Inflammatory macrophage treated with lipopolysaccharide for 4 hours (primary cell): ENCODE data around the gene MINDY4.

ENCODE experiments used
- DNase-seq: peaks from one replicate; pipeline ENCODE4 v3.0.0-alpha.2; 2020

Gene MINDY4

DNA sequence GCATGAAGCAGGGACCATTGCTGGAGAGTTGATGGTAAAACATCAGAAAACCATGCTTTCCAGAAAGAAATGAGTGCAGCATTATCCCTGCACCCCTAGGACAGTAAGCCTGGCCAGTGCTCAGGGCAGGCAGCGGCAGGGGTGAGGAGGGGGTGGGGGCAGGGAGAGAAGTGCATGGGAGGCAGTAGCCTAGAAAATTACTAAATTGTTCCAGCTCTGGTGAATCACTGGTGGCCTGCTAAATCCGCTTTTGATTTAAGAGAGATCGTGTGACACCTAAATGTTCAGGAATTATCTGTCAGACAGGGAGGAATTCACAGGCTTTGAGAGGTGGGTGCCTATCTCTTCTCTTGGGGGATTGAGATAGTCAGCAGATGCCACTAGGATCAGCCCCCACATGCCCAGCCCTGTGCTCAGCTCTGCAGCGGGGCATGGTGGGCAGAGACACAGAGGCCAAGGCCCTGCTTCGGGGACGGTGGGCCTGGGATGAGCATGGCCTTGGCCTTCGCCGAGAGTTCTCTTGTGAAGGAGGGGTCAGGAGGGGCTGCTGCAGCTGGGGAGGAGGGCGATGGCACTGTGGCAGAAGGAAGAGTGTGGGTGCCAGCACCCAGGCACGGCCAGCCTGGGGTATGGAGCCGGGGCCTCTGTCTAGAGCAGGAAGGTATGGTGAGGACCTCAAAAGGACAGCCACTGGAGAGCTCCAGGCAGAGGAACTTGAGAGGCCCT is 135.5 kb downstream of the MINDY4 start:
- no peak for DNase-seq

DNA sequence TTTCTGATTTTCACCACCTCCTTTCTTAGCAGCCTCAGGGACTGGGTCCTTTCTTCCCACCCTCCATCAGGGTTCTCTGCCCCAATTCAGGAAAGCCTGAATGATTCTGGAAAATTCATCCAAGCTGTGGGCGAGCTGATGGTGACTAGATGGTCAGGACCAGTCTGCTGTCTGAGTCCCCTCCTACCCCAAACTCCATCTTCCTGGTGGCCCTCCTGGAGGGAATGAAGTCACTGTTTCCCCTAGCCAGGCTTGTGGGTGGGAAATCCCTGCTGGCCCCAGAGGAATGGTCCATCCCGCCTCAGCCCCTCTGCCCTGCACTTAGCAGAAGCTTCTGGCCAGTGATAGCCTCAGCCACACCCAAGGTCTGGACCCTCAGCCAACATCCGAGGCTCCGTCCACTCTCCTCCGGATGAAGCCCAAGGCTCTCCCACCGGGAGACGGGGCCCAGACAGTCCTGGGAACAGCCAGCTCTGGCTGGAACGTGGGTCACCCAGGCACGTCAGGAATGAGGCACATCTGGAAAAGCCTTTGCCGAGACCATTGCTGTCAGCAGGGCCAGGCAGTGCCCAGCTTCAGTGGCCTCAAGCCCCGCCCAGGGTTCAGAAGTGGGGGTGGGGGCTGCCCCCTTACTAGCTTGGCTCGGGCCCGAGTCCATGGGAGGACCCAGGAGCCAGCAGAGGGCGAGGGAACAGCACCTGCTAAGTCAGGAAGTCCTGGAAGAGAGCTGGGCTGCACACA is 136.5 kb downstream of the MINDY4 start:
- no peak for DNase-seq

DNA sequence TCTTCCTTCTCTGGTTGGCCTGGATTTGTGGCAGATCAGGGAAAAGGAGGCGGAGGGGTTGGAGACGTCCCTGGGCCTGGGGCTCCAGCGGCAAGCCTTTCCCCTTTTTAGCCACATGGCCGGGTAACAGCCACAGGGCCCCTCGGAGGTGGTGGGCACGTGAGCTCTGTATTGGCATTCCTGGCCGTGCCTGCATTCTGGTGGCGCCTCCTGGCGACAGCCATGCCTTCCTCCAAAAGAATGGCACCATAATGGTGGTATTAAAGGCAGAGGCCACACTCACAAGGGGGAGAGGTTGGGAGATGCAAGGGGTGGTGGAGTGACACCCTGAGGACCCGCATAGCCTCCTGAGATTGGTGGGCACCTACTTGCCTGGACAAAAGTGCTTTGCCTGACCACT is 137.5 kb downstream of the MINDY4 start:
- DNase-seq, result no peak

DNA sequence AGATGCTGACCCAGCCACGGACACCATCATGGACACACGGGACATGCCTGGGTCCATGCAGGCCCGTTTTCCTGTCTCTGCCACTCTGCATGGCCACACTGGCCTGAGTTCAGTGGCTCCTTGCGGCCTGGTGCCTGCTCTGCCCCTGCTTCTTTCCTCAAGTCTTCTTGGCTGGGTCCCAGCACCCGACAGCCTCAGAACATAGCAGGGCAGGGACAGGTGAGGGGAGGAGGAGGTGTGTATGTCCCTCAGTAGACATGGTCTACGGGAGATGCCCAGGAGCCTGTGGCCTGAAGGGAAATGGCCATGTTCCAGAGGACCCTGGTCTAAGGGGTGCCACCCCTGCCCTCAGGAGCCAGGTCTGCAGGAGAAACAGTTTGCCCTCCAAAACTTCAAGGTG is 138.2 kb downstream of the MINDY4 start:
- DNase-seq, result no peak

DNA sequence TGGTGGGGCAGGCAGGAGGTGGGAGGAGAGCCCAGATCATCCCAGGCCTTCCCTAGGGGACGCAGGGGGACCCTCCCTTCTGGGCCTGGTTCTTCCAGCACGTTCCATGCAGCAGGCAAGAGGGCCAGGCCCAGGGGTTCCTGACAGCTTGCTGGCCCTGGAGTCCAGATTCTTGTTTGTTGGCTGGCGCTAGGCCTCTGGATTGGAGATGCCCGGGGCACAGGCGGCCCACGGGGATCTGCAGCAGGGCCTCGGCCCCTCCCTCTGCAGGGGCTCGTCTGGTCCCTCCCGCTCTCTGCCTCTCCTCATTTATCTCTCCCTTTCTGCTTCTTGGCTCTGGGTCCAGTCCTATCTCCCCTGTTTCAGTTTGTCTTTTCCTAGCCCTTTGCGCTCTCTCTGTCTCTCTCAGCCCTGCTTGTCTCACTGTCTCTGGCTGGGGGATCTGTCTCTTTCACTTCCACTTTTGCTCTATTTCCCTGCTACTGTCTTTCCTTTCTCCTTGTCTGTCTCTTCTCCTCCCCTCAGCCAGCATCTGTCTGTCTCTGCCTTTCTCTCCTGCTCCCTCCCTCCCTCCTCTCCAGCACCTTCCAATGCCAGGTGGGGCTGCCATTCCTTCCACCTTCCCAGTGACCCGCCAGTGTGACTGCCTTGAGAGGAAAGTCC is 139.3 kb downstream of the MINDY4 start:
- no peak for DNase-seq

DNA sequence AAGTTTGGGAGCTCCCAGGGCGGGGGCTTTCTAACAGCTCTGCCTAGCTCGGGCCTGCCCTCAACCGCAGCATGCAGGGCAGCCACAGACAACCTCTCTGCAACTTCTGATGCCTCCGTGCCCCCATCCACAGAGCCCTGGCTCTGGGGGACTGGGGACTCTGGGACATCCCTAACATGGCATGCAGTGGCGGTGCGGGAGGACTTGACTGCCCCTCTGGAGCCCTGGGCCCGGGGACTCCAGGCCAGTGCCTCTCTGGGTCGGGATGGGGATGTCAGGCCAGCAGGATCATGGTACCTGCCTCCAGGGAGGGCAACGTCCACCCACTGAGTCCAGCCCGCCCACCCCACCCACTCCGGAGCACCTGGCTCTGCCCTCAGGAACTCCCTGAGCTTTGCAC is 139.9 kb downstream of the MINDY4 start:
- DNase-seq, result no peak

DNA sequence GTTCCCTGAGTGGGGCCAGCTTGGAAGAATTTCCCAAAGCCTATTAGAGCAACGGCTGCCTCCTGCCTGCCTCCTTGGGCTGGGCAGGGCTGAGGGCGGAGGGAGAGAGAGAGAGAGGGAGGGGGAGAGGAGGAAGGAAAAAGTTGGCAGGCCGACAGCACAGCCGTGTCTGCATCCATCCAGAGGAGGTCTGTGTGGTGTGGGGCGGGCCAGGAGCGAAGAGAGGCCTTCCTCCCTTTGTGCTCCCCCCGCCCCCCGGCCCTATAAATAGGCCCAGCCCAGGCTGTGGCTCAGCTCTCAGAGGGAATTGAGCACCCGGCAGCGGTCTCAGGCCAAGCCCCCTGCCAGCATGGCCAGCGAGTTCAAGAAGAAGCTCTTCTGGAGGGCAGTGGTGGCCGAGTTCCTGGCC is 140.3 kb downstream of the MINDY4 start, which contains the start of gene AQP1:
Gene AQP1 (plus strand): TSS at position 293 of the 409 bp plus-strand sequence. CDS start 57 bp downstream, at position 350.
- DNase-seq, result no peak

DNA sequence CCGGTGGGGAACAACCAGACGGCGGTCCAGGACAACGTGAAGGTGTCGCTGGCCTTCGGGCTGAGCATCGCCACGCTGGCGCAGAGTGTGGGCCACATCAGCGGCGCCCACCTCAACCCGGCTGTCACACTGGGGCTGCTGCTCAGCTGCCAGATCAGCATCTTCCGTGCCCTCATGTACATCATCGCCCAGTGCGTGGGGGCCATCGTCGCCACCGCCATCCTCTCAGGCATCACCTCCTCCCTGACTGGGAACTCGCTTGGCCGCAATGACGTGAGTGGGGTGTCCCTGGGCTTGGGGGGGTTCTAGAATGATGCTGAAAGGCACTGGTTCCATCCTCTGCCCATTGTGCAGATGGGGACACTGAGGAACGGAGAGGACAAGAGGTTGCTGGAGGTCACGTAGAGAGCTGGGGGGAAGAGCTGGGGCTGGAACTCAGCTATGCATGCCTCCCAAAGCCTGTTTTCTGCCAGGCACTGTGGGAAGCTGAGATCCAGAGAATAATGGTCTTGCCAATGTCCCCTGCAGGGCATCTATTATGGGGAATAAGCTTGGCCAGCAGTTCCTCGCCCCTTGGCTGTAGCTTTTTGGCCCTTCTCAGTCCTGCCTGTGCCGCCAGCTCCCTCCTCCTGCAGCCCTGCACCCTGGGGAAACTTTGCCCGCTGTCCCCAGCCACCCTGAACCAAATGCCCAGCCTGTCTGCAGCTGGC is 141.0 kb downstream of the MINDY4 start:
- DNase-seq, result no peak

DNA sequence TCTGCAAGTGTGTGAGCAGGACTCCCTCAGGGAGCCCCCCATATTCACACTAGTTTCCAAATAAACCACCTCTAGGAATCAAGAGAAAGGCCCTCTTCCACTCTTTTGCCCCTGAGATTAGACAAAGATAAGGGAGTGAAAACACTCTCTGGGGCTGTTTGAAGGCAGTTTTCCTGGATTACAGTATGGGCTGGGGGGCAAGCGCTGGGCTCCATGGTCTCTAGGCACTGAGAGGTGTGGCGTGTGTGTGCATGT is 141.4 kb downstream of the MINDY4 start:
- no peak for DNase-seq

DNA sequence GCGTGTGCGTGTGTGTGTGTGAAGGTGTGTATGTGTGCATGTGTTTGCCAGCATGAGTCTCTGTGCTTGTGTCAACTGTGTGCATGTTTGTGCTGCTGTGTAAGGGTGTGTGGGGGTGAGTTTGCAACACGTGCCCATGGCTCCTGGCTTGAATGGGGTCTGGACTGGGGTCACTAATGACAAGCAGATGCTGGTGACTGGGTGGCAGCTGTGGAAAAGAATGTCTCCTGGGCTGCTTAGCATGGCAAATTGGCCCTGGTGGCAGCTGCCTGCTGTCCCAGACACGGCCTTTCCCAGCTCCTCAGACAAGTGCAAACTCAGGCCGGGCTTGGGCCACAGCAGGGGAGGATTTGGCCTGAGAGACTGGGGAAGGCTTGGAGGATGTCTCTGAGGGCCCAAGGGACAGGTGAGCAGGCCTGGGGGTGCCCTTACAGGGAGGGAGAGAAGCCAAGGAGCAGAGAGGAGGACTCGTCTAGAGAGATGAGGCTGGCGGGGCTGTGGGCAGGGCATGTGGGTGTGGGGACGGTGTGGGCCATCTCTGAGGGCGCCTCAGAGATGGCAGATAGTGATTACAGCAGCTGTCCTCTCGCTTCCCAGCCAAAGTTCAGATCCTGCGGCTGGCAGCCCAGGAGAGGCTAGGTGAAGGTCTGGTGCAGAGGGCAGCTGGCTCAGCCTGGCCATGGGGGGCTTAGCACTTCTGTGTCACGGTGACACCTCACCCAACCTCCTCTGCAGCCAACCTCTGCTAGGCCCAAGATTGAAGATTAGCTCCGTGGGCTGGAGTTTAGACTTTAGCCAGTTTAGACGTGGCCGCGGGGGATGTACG is 142.0 kb downstream of the MINDY4 start:
- DNase-seq, result no peak

DNA sequence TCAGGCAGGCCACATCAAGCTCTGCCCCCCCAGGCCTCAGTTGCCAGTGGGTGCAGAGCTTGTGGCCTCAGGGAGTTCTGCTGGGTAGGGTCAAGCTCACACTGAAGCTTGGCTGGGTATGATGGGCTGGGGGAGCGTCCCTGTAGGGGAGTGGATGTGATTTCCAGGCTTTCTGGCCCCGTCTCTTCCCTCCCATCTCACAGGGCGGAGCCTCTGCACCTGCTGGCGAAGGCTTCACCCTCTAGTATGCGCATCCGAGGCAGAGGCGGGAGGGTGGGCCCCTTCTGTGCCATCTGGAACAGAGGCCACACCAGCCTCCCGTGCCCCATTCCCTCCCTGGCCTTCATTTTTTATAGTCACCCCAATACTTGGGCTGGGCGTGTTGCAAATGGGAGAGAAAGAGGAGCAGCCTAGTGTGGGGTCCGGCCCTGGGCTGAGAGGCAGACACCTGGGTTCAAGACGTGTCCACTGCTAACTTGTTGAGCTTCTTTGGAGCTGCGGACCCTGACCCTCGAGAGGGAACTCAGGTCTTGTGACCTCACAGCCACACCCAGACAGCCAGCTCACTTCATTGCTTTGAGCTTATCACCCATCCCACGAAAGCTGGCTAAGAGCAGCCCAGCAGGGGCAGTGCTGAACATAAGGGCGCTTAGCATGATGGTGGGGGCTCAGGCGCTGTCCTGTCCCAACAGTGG is 142.8 kb downstream of the MINDY4 start:
- no peak for DNase-seq

DNA sequence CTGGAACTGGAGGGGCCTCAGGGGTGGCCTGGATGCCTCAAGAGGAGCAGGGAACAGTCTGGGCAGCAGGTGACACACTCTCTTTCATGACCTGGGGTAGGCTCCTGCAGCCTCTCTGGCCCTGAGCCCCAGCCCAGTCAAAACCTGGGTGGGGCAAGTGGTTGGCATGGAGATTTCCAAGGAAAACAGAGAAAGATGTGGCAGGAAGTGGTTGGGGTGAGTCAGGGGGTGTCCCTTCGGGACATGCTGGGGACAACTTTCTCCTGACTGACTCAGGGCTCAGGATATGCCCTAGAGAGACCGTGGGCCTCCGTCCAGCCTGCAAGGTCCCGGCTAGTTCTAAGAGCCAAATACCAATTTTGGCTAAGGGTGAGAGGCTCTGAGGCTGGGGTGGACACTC is 143.4 kb downstream of the MINDY4 start:
- DNase-seq, result no peak

DNA sequence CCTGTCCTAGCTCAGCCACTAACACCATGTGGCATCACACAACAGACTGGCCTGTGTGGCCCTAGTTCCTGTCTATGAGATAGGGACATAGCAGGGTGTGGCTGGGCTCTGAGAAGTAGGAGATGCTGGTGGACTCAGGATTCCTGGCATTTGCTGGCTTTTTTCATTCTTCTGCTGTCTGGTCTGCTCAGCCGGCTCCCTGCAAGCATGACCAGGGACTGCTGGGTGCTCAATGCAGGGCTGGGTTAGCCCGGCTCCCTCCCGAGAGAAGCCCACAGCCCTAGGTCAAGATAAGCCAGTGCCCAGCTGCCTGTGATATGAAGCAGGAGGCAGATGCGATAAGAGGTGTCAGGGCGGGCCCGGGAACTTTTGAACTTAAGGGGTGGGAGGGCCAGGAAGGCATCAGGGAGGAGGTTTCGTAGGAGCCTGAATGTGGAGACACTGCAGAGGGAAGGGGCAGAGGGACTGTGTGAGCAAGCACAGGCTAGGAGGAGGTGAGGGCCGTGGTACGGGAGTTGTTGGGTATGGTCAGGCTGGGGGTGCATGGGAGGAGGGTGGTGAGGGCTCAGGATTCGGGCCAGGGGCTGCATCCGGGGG is 143.9 kb downstream of the MINDY4 start:
- DNase-seq, result no peak

DNA sequence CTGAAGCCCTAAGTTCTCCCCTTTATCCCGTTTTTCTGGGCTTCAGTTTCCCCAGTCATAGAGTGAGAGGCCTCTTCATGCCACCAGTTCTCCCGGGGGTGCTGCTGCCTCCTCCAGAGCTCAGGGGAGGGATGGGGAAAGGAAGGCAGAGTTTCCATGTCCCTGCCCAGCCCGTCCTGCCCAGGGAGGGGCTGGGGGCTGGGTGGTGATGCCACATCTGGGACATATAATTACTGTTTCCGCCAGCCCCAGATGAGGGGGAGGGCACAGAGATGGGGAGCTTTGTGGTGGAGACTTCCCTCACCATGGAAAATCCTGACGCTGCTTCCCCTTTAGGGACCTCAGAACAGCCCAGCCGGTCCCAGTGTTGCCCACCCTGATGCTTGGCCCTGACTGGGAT is 144.5 kb downstream of the MINDY4 start:
- DNase-seq, result no peak

DNA sequence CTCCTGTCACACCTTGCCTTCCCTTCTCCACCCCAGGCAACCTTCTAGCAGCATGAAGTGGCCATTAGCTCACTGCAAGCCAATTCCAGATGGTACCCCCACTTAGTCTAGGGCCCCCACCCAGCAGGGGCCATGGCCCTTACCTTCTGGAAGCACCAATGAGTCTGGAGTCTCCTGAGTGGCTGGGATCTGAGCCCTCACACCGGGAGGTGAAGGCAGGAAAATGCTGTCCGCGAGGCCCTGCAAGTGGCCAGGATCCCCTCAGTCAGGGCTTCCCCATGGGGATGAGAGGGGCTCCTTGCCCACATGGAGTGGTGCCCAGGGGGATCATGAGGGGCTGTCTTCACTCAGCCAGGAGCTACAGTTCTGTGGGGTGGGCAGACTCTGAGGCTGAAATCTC is 145.0 kb downstream of the MINDY4 start:
- no peak for DNase-seq

DNA sequence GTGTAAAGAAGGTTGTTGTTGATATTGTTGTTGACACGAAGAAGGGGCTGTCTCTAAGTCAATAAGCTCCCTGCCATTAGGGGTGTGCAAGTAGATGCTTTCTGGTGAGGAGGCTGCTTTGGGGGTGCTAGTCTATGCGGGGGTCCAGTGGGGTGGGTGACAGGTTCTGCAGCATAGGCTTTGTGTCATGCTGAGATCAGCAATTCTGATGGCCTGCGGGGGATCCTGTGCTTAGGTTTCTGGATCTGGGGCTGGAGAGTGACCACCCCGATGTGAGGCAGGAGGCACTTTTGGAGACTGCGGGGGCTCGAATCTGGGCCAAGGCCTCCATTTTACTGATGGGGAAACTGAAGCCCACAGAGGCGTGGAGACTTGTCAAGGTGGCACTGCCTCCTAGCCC is 145.6 kb downstream of the MINDY4 start:
- no peak for DNase-seq

DNA sequence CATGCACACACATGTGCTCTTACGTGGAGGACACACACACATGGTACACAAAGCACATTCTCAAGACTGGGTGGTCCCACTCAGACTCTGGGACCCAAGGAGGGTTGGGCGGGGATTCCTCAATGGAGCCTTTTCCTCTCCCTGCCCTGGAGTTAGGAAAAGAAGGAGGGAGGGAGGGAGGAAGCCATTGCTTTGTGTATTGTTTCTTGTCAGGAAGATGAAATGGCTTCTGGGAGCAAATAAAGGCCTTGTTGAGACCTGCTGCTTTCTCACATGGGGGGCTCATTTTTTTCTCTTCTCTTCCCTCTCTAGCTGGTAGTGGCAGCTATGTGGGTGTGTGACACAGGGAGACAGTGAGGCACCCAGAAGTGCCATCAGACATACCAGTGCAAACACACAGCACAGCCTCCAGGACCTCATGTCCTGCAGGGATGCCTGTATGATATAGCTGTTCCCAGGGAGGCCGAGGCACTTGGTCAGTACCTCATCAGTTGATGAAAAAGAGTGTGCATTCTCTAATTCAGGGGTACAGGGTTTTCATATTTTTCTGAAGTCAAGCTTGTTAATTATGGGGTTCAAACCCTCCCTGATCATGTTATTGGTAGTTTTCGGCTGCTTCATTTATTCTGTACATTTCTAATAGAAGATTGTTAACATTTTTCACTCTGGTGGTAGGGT is 146.1 kb downstream of the MINDY4 start:
- DNase-seq, result no peak

DNA sequence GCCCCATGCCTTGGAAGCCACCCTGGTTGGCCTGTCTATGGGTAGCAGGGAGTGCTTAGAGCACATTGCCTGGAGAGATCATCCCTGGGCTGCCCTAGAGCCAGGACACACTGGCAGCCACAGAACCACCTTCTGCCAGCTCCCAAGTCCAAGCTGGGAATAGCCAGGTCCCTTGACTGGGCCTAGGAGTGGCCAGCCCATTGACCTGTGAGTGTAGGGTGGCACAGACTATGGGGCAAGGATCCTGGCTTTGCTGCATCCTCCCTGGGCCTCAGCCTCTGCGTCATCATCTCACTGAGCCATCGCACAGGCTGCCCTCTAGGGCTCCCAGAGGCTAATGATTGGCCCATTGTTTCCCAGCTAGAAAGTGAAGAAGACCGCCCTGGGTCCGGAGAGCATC is 147.5 kb downstream of the MINDY4 start:
- DNase-seq, result no peak

DNA sequence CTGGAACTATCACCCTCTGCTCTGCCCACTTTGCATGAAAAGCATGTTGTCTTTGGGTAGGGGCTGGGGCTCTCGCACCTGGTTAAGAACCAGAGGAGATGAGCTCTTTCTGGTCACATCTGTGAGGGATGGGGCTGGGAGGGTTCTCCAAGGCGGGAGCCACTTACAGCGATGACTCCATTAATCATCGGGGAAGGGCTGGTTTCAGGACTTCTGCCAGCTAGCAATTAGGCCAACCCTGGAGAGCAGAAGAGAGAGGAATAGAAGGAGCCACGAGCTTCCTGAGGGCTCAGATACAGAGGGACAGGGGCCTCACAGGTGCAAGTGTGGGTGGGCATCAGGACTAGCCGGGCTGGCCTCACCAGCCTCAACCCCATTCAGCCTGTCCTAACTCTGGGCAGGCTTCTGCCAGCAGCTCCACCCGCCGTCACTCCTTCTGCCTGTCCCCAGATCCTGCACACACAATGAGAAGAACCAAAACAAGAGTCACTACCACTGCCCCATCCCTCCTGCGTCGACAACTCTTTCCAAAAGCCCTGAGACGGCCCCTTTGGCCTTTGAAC is 148.9 kb downstream of the MINDY4 start:
- DNase-seq, result no peak
